ENCODE measurements around the gene ODAD4.

The ODAD4 gene

GRCh38 chr17:42002175-42002791 is 71.9 kb downstream of the ODAD4 start:
- H3K27ac ChIP-seq (replicated peaks) = no peak overlapping the region
- H3K4me3 ChIP-seq (replicated peaks; ENCODE audit: insufficient read depth, low read length) = no peak overlapping the region
- H3K27me3 ChIP-seq (ENCODE audit: insufficient read depth, poor library complexity, severe bottlenecking) = no peaks in the 10 kb centered on the region
- no peak for DNase-seq (ENCODE audit: low read depth in 1 of 2, low spot score in 1 of 2)
- TF ChIP-seq CTCF (IDR thresholded peaks at IDR 0.05; ENCODE audit: insufficient read depth, low read length) = no peak
- no peak for TF ChIP-seq POLR2AphosphoS5 (IDR thresholded peaks at IDR 0.05; ENCODE audit: low read depth)
- no peak for TF ChIP-seq SPI1 (IDR thresholded peaks at IDR 0.05; ENCODE audit: borderline replicate concordance, low read depth)
- no peak for TF ChIP-seq REST (IDR thresholded peaks at IDR 0.05; ENCODE audit: insufficient replicate concordance, low read depth)
- TF ChIP-seq GABPA (IDR thresholded peaks at IDR 0.05; ENCODE audit: low read depth) = no peak

GRCh38 chr17:42002792-42003301 is 72.4 kb downstream of the ODAD4 start:
- TF ChIP-seq REST (IDR thresholded peaks at IDR 0.05; ENCODE audit: insufficient replicate concordance, low read depth) (no peak), CTCF (IDR thresholded peaks at IDR 0.05; ENCODE audit: insufficient read depth, low read length) (no peak), POLR2AphosphoS5 (IDR thresholded peaks at IDR 0.05; ENCODE audit: low read depth) (no peak), SPI1 (IDR thresholded peaks at IDR 0.05; ENCODE audit: borderline replicate concordance, low read depth) (no peak), GABPA (IDR thresholded peaks at IDR 0.05; ENCODE audit: low read depth) (no peak)
- no peak for DNase-seq (ENCODE audit: low read depth in 1 of 2, low spot score in 1 of 2)
- no peak overlapping the region for H3K27ac ChIP-seq (replicated peaks)
- H3K27me3 ChIP-seq (ENCODE audit: insufficient read depth, poor library complexity, severe bottlenecking) = no peaks in the 10 kb centered on the region
- no peak overlapping the region for H3K4me3 ChIP-seq (replicated peaks; ENCODE audit: insufficient read depth, low read length)

GRCh38 chr17:42005166-42005565 is 74.7 kb downstream of the ODAD4 start:
- DNase-seq (ENCODE audit: low read depth in 1 of 2, low spot score in 1 of 2) = no peak
- Histone ChIP-seq H3K4me3 (replicated peaks; ENCODE audit: insufficient read depth, low read length) (no peak overlapping the region), H3K27me3 (ENCODE audit: insufficient read depth, poor library complexity, severe bottlenecking) (no peaks in the 10 kb centered on the region), H3K27ac (replicated peaks) (no peak overlapping the region)
- TF ChIP-seq SPI1 (IDR thresholded peaks at IDR 0.05; ENCODE audit: borderline replicate concordance, low read depth) (no peak), REST (IDR thresholded peaks at IDR 0.05; ENCODE audit: insufficient replicate concordance, low read depth) (no peak), POLR2AphosphoS5 (IDR thresholded peaks at IDR 0.05; ENCODE audit: low read depth) (no peak), GABPA (IDR thresholded peaks at IDR 0.05; ENCODE audit: low read depth) (no peak), CTCF (IDR thresholded peaks at IDR 0.05; ENCODE audit: insufficient read depth, low read length) (no peak)

Data from HL-60 (cell line).